Effector memory CD4-positive, alpha-beta T cell (primary cell): ENCODE data around the gene HSPG2.

Experiments used
- DNase-seq, 3 donors: peaks; one replicate each; pipeline ENCODE4 v3.0.0-alpha.2; 2020
- H3K27ac ChIP-seq: 2 replicates; pipeline ENCODE4 v1.7.0; 2013; ENCODE audit warnings: mild to moderate bottlenecking, low read length, moderate library complexity; ENCODE audit not compliant: insufficient read depth, poor library complexity, severe bottlenecking
- H3K27me3 ChIP-seq: replicated peaks from 2 replicates; pipeline ENCODE4 v1.7.0; 2013; ENCODE audit warnings: mild to moderate bottlenecking, low read length; ENCODE audit not compliant: insufficient read depth, control insufficient read depth, poor library complexity, severe bottlenecking
- H3K36me3 ChIP-seq: 2 replicates; pipeline ENCODE4 v1.7.0; 2013; ENCODE audit warnings: mild to moderate bottlenecking, low read length, moderate library complexity; ENCODE audit not compliant: control insufficient read depth, insufficient read depth
- H3K4me1 ChIP-seq: 2 replicates; pipeline ENCODE4 v1.7.0; 2013; ENCODE audit warnings: low read length, mild to moderate bottlenecking; ENCODE audit not compliant: control insufficient read depth, insufficient read depth, poor library complexity, severe bottlenecking
- H3K4me3 ChIP-seq: 2 replicates; pipeline ENCODE4 v1.7.0; 2013; ENCODE audit warnings: low read length, low read depth, mild to moderate bottlenecking; ENCODE audit not compliant: insufficient read depth, poor library complexity, severe bottlenecking
- H3K9me3 ChIP-seq: 2 replicates; pipeline ENCODE4 v1.7.0; 2013; ENCODE audit warnings: mild to moderate bottlenecking, low read length, moderate library complexity; ENCODE audit not compliant: control insufficient read depth

The HSPG2 gene

GRCh38 chr1:21873174-21873573 is 63.9 kb downstream of the HSPG2 start:
- H3K27me3 ChIP-seq, result no peaks in the 10 kb centered on the region
- no peak overlapping the region for H3K4me3 ChIP-seq
- no peaks in the 10 kb centered on the region for H3K36me3 ChIP-seq
- no peaks in the 10 kb centered on the region for H3K4me1 ChIP-seq
- no peak for DNase-seq
- H3K27ac ChIP-seq, result no peak overlapping the region
- no peaks in the 10 kb centered on the region for H3K9me3 ChIP-seq

- no peak for DNase-seq
- H3K27me3 ChIP-seq, result no peaks in the 10 kb centered on the region
- no peaks in the 10 kb centered on the region for H3K4me1 ChIP-seq
- H3K9me3 ChIP-seq, result no peaks in the 10 kb centered on the region
- no peak overlapping the region for H3K27ac ChIP-seq
- no peaks in the 10 kb centered on the region for H3K36me3 ChIP-seq
- no peak overlapping the region for H3K4me3 ChIP-seq
These were observed 64.5 kb downstream of the HSPG2 start for GRCh38 chr1:21872445-21873079.

GRCh38 chr1:21871943-21872342 is 65.2 kb downstream of the HSPG2 start:
- no peaks in the 10 kb centered on the region for H3K9me3 ChIP-seq
- H3K4me3 ChIP-seq, result no peak overlapping the region
- no peak overlapping the region for H3K27ac ChIP-seq
- DNase-seq, result no peak
- H3K27me3 ChIP-seq, result no peaks in the 10 kb centered on the region
- H3K36me3 ChIP-seq, result no peaks in the 10 kb centered on the region
- no peaks in the 10 kb centered on the region for H3K4me1 ChIP-seq

- Histone ChIP-seq H3K27me3 (no peaks in the 10 kb centered on the region), H3K27ac (no peak overlapping the region), H3K9me3 (no peaks in the 10 kb centered on the region), H3K4me1 (no peaks in the 10 kb centered on the region), H3K36me3 (no peaks in the 10 kb centered on the region), H3K4me3 (no peak overlapping the region)
- no peak for DNase-seq
These were observed 66.5 kb downstream of the HSPG2 start for GRCh38 chr1:21870611-21871010.

- no peaks in the 10 kb centered on the region for H3K36me3 ChIP-seq
- H3K27me3 ChIP-seq, result no peaks in the 10 kb centered on the region
- no peak overlapping the region for H3K4me3 ChIP-seq
- H3K9me3 ChIP-seq, result no peaks in the 10 kb centered on the region
- no peak overlapping the region for H3K27ac ChIP-seq
- no peaks in the 10 kb centered on the region for H3K4me1 ChIP-seq
- DNase-seq, result no peak
These were observed 67.4 kb downstream of the HSPG2 start for GRCh38 chr1:21869620-21870121.

- DNase-seq, result no peak
- Histone ChIP-seq H3K4me1 (no peaks in the 10 kb centered on the region), H3K27me3 (no peaks in the 10 kb centered on the region), H3K4me3 (no peak overlapping the region), H3K9me3 (no peaks in the 10 kb centered on the region), H3K27ac (no peak overlapping the region), H3K36me3 (no peaks in the 10 kb centered on the region)
These were observed 68.1 kb downstream of the HSPG2 start for GRCh38 chr1:21868941-21869454.

GRCh38 chr1:21868482-21868881 is 68.6 kb downstream of the HSPG2 start:
- H3K4me1 ChIP-seq, result no peaks in the 10 kb centered on the region
- no peaks in the 10 kb centered on the region for H3K9me3 ChIP-seq
- no peak overlapping the region for H3K27ac ChIP-seq
- H3K4me3 ChIP-seq, result no peak overlapping the region
- no peaks in the 10 kb centered on the region for H3K27me3 ChIP-seq
- DNase-seq, result no peak
- H3K36me3 ChIP-seq, result no peaks in the 10 kb centered on the region

- Histone ChIP-seq H3K4me1 (no peaks in the 10 kb centered on the region), H3K4me3 (no peak overlapping the region), H3K36me3 (no peaks in the 10 kb centered on the region), H3K27me3 (no peaks in the 10 kb centered on the region), H3K27ac (no peak overlapping the region), H3K9me3 (no peaks in the 10 kb centered on the region)
- no peak for DNase-seq
These were observed 69.6 kb downstream of the HSPG2 start for GRCh38 chr1:21867451-21867996.

GRCh38 chr1:21866707-21867043 is 70.4 kb downstream of the HSPG2 start:
- Histone ChIP-seq H3K36me3 (no peaks in the 10 kb centered on the region), H3K27me3 (no peaks in the 10 kb centered on the region), H3K9me3 (no peaks in the 10 kb centered on the region), H3K4me1 (no peaks in the 10 kb centered on the region), H3K4me3 (no peak overlapping the region), H3K27ac (no peak overlapping the region)
- DNase-seq, result no peak

- H3K27me3 ChIP-seq, result no peaks in the 10 kb centered on the region
- H3K4me1 ChIP-seq, result no peaks in the 10 kb centered on the region
- H3K36me3 ChIP-seq, result no peaks in the 10 kb centered on the region
- H3K4me3 ChIP-seq, result no peak overlapping the region
- no peak overlapping the region for H3K27ac ChIP-seq
- no peak for DNase-seq
- H3K9me3 ChIP-seq, result no peaks in the 10 kb centered on the region
These were observed 71.0 kb downstream of the HSPG2 start for GRCh38 chr1:21865943-21866706.
